Stimulated activated CD8-positive, alpha-beta memory T cell treated with anti-CD3 and anti-CD28 coated beads, Interleukin-12 subunit alpha, Interleukin-12 subunit beta, amount 100 ng/mL, for 4 hours (primary cell): ENCODE results near the gene RFC4.

Experiments
- DNase-seq: peaks from one replicate; pipeline ENCODE4 v3.0.0-alpha.2; 2020; ENCODE audit warnings: low read depth

Gene RFC4

GRCh38 chr3:186786922-186787321 is 19.4 kb downstream of the RFC4 start:
- no peak for DNase-seq

GRCh38 chr3:186785495-186786018 is 20.7 kb downstream of the RFC4 start:
- no peak for DNase-seq

- DNase-seq = no peak
Measured at GRCh38 chr3:186784820-186785494, 21.3 kb downstream of the RFC4 start.

GRCh38 chr3:186783731-186784515 is 22.4 kb downstream of the RFC4 start:
- peak; percentile 70 for DNase-seq

GRCh38 chr3:186783058-186783730 is 23.1 kb downstream of the RFC4 start, which contains the start of gene EIF4A2:
EIF4A2 (plus strand) TSS chr3:186783577; CDS start chr3:186783611, 34 bp downstream.
- peak; percentile 84 for DNase-seq

GRCh38 chr3:186782542-186783057 is 23.7 kb downstream of the RFC4 start:
- DNase-seq = no peak

GRCh38 chr3:186779204-186779603 is 27.1 kb downstream of the RFC4 start:
- DNase-seq = no peak

GRCh38 chr3:186775999-186776398 is 30.3 kb downstream of the RFC4 start:
- DNase-seq = no peak

- peak; percentile 51 for DNase-seq
Measured at GRCh38 chr3:186772701-186773417, 33.4 kb downstream of the RFC4 start.

- DNase-seq = peak; percentile 4
Measured at GRCh38 chr3:186772281-186772694, 34.0 kb downstream of the RFC4 start.

- no peak for DNase-seq
Measured at GRCh38 chr3:186760897-186761447, 45.3 kb downstream of the RFC4 start.

- DNase-seq = no peak
Measured at GRCh38 chr3:186760141-186760833, 46.0 kb downstream of the RFC4 start.

- no peak for DNase-seq
Measured at GRCh38 chr3:186759231-186759930, 46.9 kb downstream of the RFC4 start.

- DNase-seq = no peak
Measured at GRCh38 chr3:186757686-186758220, 48.5 kb downstream of the RFC4 start.

GRCh38 chr3:186757214-186757613 is 49.1 kb downstream of the RFC4 start:
- no peak for DNase-seq

GRCh38 chr3:186754871-186755270 is 51.4 kb downstream of the RFC4 start:
- no peak for DNase-seq

GRCh38 chr3:186754006-186754405 is 52.3 kb downstream of the RFC4 start:
- DNase-seq = no peak

GRCh38 chr3:186751480-186751879 is 54.8 kb downstream of the RFC4 start:
- DNase-seq = no peak

GRCh38 chr3:186750316-186750715 is 56.0 kb downstream of the RFC4 start:
- no peak for DNase-seq

GRCh38 chr3:186746008-186746407 is 60.3 kb downstream of the RFC4 start:
- no peak for DNase-seq
